HG03442 (cell line): ENCODE data around the gene TMEM91.
"Not testable (repeated sequence)": the region's sequence is repeated elsewhere in the genome, so short reads cannot be mapped to it uniquely, and the experiment has no call there.

Experiments used
- ATAC-seq: cut with Tn5 transposase; IDR thresholded peaks from one replicate; pipeline ENCODE4 v1.9.1; 2021; ENCODE audit warnings: mild to moderate bottlenecking, moderate library complexity; ENCODE audit not compliant: unreplicated experiment

The TMEM91 gene

GRCh38 chr19:41352609-41353465 lies 23.5 kb upstream of the TMEM91 start:
- ATAC-seq: no peak

GRCh38 chr19:41353466-41354342 lies 22.6 kb upstream of the TMEM91 start, which contains the start of gene TGFB1:
TGFB1 (minus strand) TSS chr19:41353922; CDS start chr19:41353044, 878 bp downstream.
- peak; percentile 44 for ATAC-seq

- no peak for ATAC-seq
Measured at GRCh38 chr19:41354343-41354953, 21.9 kb upstream of the TMEM91 start.

GRCh38 chr19:41355035-41355434 lies 21.3 kb upstream of the TMEM91 start:
- ATAC-seq: no peak

GRCh38 chr19:41355802-41356201 lies 20.5 kb upstream of the TMEM91 start:
- ATAC-seq: no peak

DNA sequence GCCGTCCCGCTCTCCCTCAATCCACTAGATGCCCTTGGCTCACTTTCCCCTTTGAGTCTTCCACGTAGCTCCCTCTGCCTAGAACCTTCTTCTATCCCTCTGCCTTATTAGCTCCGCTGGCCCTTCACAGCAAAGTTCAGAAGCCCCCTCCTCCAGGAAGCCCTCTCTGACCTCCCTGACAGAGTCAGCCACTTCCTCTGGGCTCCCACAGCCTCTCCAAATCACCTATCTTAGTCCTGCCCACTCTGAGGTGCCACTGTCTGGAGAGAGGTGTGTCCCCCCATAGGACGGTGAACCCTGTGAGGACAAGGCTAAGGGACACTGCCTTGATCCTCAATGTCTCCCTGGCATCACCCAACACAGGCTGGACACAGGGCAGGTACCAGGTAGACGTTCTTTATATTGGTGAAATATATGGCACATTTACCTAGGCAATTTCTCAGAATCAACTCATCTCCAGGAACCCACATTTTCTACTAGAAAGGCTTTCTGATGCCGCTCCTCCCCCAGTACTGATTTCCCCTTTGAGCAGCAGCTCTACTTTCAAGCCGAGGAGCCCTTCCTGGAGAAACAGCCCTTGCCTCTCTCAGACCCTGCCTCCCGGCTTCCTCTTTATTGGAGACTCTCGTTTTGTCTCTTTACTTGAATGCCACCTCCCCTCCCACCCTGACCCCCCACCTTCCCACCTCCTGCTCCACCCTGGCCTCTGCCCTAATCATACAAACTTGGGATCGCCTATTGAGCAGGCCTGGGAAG lies 19.2 kb upstream of the TMEM91 start:
- ATAC-seq: no peak

GRCh38 chr19:41357746-41358145 lies 18.6 kb upstream of the TMEM91 start:
- ATAC-seq: no peak

- no peak for ATAC-seq
Measured at GRCh38 chr19:41359741-41360140, 16.6 kb upstream of the TMEM91 start.

DNA sequence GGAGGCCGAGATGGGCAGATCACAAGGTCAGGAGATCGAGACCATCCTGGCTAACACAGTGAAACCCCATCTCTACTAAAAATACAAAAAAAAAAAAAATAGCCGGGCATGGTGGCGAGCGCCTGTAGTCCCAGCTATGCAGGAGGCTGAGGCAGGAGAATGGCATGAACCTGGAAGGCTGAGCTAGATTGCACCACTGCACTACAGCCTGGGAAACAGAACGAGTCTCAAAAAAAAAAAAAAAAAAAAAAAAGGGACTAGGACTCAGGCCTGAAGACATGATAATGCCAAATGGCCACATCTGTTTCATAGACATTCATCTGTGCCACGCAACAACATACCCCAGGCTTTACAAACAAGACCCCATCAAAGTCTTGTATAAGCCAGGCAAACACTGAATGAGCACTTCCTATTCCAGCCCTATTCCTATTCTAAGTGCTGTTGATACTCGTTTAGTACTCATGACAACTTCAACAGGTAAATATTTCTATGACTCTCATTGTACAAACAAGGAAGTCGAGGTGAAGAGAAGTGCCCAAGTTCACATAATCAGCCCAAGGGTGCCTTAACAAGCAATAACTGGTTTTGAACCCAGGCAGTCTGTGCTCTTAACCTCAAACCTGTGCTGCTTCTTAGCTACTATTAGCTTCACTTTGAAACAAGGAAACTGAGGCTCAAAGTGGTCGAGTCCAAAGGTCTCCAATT lies 14.0 kb upstream of the TMEM91 start:
- no peak for ATAC-seq

DNA sequence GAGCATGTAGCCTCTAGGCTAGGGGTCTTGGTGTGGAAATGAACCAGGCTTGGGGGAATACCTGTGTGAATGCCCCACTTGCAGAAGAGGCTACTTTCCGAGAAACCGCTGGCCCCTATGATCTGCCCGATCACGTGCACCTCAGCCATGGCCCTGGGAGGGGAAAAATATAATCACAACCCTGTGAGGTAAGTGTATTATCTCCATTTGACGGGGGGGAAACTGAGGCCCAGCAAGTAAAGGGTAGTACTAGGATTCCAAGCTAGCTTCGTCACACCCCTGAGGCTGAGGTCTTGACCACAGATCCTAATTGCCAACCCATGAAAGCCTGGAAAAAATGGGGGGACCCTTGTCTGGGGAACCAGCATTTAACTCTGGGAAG lies 13.0 kb upstream of the TMEM91 start:
- ATAC-seq: no peak

GRCh38 chr19:41363753-41364523 lies 12.4 kb upstream of the TMEM91 start, which contains the start of gene B9D2:
B9D2 (minus strand) TSS chr19:41364149; CDS start chr19:41363519, 630 bp downstream.
- peak; percentile 83 for ATAC-seq

DNA sequence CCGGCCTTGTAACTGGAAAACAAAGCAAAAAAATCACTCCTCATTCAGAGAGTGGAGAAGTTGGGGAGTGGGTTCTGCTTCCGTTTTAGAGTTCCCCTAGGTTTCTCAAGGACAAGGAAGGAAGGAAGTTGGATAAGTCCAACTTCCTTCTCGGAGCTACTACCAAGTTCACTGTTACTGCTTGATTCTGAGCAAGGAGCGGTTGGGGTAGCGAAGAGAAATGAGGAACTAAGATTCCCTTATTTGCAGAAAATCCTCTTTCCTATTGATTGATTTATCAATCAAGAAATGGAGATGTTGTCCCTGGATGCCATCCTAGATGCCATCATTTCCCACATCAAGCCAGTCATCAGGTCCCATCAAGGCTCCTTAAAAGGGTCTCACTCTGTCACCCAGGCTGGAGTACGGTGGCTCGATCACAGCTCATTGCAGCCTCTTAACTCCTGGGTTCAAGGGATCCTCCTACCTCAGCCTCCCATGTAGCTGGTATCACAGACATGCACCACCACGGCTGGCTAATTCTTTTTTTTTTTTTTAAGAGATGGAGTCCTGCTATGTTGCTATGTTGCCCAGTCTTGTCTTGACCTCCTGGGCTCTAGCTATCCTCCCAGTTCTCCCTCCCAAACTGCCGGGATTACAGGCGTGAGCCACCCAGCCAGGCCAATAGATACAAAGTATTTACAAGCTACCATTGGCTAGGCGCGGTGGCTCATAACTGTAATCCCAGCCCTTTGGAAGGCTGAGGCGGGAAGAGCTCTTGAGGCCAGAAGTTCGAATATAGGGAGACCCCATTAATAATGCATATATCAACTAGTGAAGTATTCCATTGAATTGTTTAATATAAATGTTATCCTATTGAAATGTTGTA lies 11.6 kb upstream of the TMEM91 start:
- ATAC-seq: no peak

DNA sequence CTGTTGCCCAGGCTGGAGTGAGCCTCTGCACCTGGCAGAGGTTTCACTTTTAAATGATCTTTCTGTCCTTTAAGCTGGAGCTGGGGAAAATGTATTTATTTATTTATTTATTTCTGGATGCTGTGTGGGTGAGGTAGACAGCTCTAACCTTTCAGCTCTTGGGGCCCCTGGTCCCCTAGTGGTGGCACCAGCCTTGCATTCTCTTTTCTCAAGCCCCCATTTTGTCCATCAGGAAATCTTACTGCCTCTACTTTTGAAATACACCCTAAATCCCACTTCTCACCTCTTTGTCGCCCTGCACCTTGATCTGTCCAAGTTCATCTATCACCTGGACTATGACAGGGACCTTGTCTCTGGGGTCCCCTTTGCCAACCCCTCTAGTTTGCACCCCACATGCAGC lies 10.2 kb upstream of the TMEM91 start:
- no peak for ATAC-seq

DNA sequence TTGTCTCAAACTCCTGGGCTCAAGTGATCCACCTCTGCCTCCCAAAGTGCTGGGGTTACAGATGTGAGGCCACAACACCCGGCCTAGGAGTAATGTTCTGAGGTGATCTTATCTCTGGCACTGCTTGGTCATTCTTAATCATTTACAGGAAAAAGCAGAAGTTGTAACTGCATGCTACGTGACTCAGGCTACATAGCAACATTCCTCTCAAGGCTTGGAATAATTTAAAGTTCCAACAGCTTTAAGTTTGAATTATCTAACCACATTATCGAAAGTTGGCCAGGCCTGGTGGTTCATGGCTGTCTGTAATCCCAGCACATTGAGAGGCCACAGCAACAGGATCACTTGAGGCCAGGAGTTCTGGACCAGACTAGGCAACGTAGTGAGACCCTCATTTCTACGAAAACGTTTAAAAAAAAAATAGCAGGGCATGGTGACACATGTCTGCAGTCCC lies 8.5 kb upstream of the TMEM91 start:
- no peak for ATAC-seq

DNA sequence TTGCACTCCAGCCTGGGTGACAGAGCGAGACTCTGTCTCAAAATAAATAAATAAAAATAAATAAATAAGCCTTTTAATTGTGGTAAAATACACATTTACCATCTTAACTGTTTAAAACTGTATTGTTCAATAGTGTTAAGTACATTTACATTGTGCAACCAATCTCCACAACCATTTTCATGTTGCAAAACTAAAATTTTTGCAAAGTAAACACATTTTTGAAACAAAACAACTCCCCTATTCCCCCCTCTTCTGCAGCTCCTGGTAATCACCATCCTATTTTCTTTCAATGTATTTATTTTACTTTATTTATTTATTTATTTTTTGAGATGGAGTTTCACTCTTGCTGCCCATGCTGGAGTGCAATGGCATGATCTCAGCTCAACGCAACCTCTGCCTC lies 6.6 kb upstream of the TMEM91 start:
- no peak for ATAC-seq

DNA sequence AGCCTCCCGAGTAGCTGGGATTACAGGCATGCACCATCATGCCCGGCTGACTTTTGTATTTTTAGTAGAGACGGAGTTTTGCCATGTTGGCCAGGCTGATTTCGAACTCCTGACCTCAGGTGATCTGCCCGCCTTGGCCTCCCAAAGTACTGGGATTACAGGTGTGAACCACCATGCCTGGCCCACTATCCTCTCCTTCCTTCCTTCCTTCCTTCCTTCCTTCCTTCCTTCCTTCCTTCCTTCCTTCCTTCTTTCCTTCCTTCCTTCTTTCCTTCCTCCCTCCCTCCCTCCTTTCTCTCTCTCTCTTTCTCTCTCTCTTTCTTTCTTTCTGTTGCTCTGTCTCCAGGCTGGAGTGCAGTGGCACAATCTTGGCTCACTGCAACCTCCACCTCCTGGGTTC lies 5.2 kb upstream of the TMEM91 start:
- ATAC-seq: not testable (repeated sequence)

DNA sequence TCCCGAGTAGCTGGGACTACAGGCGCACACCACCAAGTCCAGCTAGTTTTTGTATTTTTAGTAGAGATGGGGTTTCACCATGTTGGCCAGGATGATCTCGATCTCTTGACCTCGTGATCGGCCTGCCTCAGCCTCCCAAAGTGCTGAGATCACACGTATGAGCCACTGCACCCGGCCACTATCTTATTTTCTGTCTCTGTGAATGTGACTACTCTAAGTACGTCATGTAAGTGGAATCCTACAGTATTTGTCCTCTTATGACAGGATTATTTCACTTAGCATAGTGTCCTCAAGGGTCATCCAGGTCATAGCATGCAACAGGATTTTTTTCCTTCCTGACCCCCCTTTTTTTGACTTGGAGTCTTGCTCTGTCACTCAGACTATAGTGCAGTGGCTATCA lies 4.8 kb upstream of the TMEM91 start:
- no peak for ATAC-seq

DNA sequence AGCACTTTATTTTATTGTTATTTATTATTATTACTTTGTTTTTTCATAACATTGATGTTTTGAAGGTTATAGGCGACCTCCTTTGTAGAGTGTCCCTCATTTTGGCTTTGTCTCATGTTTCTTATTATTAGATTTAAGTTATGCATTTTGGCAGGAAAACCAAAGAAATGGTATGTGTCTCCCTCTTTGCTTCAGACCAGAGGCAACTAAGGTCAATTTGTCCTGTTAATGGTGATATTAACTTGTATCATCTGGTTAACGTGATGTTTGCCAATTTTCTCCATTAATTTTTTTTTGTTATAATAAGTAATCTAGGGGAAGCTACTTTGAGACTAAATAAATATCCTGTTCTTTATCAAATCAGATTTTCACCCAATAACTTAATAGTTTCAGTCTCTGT lies 3.8 kb upstream of the TMEM91 start:
- no peak for ATAC-seq
